CD4-positive, alpha-beta T cell treated with Interleukin-12 subunit alpha and Interleukin-12 subunit beta, for 1 hour (primary cell): ENCODE results near the gene CD200.

Experiments
- DNase-seq: peaks from one replicate; pipeline ENCODE4 v3.0.0-alpha.2; 2020

The CD200 gene, protein sequence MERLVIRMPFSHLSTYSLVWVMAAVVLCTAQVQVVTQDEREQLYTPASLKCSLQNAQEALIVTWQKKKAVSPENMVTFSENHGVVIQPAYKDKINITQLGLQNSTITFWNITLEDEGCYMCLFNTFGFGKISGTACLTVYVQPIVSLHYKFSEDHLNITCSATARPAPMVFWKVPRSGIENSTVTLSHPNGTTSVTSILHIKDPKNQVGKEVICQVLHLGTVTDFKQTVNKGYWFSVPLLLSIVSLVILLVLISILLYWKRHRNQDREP

GRCh38 chr3:112333002-112333380, at the start of gene CD200:
Gene CD200, plus strand, starts transcription at chr3:112333156. Its CDS starts 57 bp downstream, at chr3:112333213.
- DNase-seq = peak; percentile 41

DNA sequence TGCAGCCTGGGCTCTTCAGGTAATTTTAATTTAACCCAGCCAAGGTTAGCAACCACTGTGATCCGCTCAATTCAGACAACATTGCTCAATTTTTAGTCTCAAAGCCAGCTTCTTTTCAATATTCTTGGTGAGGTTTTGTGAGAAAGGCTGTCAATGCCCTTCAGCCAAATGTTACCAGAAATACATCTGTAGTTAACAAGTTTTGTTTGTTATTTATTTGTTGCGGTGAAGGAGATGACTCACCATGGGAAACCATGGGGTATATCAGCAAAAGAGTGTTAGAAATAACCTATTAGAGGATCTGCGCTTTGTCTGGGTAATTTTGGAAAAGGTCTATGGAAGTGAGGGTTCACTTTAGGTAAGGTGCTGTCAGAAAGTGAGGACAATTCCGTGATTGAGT, 43.9 kb upstream of the CD200 start:
- DNase-seq = no peak

DNA sequence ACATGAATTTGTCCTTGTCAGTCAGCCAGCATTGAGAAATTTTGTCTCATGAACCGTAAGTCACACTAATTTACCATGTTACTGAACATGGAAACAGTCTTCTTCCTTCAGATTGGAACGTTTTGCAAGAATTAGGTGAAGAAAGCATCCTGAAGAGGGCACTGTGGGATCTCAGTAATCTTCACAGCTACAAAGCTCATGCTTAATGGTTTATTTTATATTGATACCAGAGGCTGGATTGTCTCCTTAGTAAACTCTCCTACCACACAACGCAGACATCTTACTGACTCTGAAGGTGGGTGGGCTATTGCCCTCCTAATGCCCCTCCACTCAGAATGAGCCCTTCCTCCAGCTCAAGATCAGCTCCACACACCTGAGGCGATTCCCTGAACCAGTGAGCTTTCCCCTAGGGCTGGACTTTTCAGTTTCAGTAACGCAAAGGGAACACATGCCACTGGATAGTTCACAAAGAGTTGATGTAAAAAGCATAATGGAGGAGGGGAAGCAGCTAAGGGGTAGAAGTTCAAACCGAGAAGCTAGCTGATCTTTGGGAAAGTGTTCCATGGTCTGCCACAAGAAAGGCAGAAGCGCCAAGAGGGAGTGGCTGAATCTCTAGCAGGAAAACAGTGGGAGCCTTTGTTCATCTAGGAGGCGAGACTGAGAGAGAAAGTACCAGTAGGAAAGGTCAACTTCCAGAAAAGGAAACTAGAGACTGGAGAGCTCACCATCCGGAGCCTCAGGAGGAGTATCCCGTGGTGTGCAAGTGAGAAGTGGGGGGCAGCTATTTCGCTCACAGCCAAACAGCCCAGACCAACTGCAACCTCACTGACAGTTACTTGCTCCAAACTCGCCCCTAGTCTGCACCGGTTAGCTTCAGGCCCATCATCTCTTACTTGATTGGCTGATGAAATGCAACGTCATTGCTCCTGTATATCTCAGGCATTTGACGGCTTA, 39.3 kb upstream of the CD200 start, which contains the start of gene SLC9C1:
Gene SLC9C1 (minus strand): TSS at position 849 of the 954 bp plus-strand sequence. CDS start 7,425 bp downstream, outside the sequence.
- DNase-seq = peak; percentile 64

GRCh38 chr3:112297714-112298113, 35.2 kb upstream of the CD200 start:
- DNase-seq = peak; percentile 9

DNA sequence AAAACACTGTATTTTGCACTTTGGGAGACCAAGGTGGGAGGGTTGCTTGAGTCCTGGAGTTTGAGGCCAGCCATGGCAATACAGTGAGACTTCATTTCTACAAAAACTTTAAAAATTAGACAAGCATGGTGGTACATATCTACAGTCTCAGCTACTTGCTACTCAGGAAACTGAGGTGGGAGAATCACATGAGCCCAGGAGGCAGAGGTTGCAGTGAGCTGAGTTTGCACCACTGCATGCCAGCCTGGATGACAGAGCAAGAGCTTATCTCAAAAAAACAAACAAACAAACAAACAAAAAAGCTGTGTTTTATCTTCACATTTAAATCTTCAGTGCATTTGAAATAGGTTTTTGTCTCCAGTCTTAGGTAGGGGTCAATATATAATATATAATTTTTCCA, 34.2 kb upstream of the CD200 start:
- no peak for DNase-seq

DNA sequence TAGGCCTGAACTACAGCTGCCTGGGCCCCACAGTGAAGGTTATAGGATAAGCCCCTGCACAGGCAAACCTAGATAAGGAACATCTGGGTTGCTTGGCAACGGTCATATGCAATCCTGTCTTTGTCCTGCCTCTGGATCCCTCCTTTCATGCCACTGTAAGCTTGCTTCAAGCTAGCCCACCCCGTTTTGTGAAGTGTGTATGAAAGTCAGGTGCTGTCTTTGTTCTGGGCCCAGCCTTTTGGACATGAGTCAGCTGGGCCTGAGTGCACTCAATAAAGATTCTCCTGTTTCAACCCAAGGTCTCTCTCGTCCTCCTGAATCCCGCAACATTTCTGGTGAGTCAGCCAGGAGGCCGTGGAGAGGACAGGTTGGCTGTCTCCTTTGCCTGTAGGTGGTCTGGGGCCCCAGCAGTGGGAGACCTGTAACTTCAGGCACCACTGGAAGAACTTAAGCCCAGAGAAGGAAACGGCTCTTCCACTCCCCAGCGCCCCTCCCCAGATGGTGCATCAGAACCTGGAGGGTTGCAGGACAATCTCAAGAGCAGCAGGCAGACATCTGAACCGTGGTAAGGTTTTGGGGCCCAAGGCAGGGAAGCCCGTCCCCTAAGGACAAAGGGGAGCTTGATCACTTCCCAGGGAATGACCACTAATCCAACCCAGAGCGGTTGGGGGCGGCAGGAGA, 30.7 kb upstream of the CD200 start:
- DNase-seq = no peak

DNA sequence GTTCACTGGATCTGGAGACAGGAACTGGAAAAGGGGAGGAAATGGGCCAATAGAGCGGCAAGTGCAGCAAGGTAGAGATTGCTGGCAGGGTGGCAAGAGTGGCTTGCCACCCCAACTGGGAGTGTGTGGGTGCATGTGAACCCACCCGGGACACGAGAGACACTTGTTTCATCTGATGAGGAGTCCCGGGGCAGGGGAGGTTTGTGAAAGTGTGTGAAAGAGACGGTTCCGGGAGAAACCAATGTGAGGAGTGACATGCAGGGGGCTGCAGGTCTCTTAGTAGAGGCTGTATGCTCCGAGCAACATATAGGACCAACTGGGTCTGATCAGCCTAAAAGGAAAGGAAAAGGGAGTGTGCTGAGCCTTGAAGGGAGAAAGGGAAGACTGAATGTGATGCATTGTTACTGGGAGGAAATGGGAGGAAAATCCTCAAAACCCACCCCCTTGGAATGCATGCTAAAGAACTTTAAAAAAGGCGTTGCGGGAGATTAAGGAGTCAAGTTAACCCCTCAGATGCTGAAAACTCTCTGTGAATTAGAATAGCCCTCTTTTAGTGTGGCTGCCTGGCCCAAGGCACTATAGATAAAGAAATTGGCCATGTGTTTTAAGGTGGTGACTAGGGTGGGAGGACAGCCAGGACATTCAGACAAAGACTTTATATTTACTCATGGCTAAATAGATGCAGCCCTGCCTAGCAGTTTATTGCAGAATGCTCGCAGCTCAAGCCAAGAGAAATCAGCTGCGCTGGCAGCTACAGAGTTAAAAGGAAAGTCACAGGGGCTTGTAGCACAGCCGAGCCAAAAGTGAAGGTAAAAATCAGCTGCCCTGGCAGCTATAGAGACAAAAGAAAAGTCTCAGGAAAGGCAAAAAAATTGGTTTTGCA, 29.8 kb upstream of the CD200 start:
- DNase-seq = no peak

DNA sequence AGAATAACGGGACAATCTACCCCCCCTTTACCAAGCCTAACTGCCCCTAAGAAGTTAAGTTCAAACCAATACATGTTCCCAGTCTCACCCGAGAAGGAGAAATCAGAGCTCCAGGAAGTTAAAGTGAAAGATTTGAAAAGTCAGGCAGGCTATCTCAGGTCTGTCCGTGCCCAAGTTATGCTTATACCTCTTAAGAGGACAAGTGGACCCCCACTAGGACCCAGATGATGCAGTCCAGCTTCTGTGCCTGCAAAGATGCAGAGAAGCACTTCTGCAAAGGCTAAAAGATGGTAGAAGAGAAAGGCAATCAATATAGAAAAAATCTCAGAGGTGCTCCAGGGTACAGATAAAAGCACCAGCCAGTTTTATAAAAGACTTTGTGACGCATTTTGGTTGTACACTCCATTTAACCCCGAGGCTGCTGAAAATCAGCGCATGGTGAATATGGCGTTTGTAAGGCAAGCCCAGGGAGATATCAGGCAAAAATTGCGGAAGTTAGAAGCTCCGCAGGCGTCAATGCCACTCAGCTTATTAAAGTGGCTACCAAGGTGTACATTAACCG, 29.1 kb upstream of the CD200 start:
- peak; percentile 10 for DNase-seq

- no peak for DNase-seq
These were observed 28.3 kb upstream of the CD200 start for GRCh38 chr3:112304611-112305010.

DNA sequence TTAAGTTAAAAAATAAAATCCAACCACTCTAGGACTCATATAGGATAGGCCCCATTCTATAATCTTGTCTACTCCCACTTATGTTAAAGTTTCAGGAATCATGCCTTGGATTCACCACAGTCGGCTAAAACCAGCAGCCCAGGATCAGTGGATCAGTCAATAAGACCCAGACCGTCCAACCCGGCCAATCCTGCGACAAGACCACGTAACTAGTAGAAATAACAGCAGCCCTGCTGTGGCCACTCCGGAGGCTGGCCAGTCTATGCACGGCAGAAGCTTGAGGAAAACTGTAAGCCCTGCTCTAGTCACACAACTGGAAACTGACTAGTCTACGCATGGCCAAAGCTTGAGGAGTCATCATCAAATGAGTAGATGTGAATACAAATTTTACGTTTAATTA, 26.1 kb upstream of the CD200 start:
- DNase-seq = no peak

DNA sequence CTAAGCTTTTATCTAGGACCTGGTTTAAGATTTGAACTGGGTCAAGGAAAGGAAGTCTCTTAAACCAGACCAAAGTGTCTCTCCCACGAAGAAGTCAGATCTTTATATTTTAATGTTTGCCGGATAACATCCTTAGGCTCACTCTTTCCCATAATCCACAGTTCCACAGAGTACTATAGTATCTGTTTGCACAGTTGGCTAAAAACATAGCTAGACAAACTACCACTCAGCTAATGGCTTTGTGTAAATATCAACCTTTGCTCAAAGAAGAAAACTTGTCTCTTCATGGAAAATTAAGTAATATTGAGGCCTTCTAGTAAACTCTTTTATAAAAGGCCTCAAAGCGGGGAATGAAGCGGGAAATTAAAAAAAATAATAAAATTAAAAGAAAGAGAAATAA, 25.4 kb upstream of the CD200 start:
- no peak for DNase-seq

DNA sequence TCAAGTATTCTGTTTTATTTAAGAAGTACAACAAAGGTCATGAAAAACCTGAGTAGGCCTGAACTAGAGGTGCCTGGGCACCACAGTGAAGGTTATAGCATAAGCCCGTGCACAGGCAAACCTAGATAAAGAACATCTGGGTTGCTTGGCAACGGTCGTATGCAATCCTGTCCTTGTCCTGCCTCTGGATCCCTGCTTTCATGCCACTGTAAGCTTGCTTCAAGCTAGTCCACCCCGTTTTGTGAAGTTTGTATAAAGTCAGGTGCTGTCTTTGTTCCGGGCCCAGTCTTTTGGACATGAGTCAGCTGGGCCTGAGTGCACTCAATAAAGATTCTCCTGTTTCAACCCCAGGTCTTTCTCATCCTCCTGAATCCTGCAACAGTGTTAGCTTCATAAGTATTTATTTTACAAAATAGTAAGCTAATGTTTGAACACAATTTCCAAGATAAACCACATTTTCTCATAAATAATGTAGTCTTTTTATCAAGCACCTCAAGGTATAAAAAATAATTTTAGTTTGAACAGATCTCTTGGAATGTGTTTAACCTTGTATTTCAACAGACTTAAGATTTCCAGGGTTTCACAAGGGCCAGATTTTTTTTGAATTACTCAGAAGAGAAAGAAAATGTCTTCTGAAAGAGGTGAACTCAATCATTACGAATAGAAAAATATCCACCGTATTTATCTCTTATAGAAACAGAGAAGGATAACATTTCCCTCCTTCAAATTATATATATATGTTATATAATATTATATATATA, 24.6 kb upstream of the CD200 start:
- no peak for DNase-seq

- DNase-seq = no peak
These were observed 18.3 kb upstream of the CD200 start for GRCh38 chr3:112314649-112315048.

GRCh38 chr3:112315791-112316190, 17.2 kb upstream of the CD200 start:
- DNase-seq = no peak

- DNase-seq = no peak
These were observed 13.3 kb upstream of the CD200 start for GRCh38 chr3:112319516-112320276.

GRCh38 chr3:112320691-112321090, 12.3 kb upstream of the CD200 start:
- DNase-seq = no peak

DNA sequence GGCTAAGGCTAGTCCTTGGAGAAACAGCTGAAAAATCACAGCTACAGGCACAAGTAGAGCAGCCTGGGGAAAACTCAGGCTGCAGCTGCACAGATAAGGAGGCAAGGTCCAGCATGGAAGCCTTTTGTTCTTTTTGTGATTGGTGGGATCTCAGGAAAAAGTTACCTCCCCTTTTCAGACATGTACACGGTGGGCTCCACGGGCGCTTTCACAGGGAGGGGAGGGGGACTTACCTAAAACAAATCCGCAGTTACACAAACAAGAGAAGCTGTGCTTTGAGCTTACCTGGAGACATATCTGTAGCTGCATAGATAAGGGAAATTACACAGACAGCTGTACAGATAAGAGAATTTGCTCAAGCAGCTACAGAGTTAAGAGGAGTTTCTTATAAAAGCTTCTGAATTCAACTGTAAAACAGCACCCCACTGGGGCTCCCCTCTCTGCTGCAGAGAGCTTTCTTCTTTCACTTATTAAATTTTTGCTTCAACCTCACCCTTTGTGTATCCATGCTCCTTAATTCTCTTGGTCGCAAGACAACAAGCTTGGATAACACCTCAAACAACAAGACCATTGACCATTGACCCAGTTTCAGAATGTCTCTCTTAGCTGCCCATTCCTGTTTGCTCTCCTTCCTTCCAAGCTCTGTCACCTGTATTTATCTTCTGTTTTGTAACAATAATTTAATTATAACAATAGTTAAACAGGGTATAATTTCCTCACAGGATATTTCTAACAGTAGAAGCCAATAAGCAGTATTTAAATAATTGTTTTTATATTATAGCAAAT, 10.9 kb upstream of the CD200 start:
- DNase-seq = no peak

DNA sequence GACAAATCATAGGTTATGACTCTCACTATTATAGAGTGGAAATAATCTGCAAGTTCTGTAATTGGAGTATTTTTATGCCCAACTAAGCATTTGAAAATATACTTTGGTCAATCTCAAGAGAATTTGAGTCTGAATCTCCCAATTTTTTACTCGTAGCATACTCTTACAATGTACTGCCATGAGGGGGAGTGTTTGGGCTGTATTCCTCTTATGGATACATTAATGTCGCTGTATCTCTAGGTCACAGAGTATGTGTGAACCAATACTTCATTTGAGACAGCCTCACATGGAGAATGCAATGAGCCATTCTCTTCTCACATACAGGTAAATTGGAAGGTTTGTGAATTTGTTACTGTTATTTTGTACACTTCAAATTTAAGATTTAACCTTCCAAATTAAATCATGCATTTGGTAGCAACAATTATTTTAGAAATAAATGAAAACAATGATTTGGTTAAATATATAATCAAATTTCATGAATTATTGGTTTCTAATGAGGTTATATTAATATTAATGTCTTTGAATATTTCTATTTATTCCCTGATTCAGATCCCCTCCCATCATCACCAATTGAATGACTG, 5.5 kb upstream of the CD200 start:
- DNase-seq = peak; percentile 72

GRCh38 chr3:112331851-112332250, 1.1 kb upstream of the CD200 start:
- no peak for DNase-seq
